GM18505 (cell line): ENCODE data around the gene OPCML.

ENCODE experiments used
- ATAC-seq: cut with Tn5 transposase; IDR thresholded peaks from one replicate; pipeline ENCODE4 v1.9.1; 2021; ENCODE audit not compliant: unreplicated experiment
- POLR2A ChIP-seq: IDR thresholded peaks from 4 replicates; pipeline ENCODE4 v1.6.1; 2011; ENCODE audit warnings: borderline replicate concordance; ENCODE audit not compliant: insufficient read depth, insufficient read length; ENCODE audit errors: extremely low read depth

OPCML gene

GRCh38 chr11:132925825-132926469, 606.4 kb downstream of the OPCML start:
- ATAC-seq: no peak
- no peak for TF ChIP-seq POLR2A

GRCh38 chr11:132921597-132921996, 610.7 kb downstream of the OPCML start:
- no peak for ATAC-seq
- TF ChIP-seq POLR2A: no peak

GRCh38 chr11:132920451-132921096, 611.7 kb downstream of the OPCML start:
- TF ChIP-seq POLR2A: no peak
- ATAC-seq: no peak

- ATAC-seq: no peak
- no peak for TF ChIP-seq POLR2A
Observed at GRCh38 chr11:132914600-132914999, 617.7 kb downstream of the OPCML start.

- no peak for TF ChIP-seq POLR2A
- ATAC-seq: no peak
Observed at GRCh38 chr11:132913886-132914285, 618.4 kb downstream of the OPCML start.

- TF ChIP-seq POLR2A: no peak
- ATAC-seq: no peak
Observed at GRCh38 chr11:132913295-132913694, 619.0 kb downstream of the OPCML start.

GRCh38 chr11:132911186-132911585, 621.1 kb downstream of the OPCML start:
- ATAC-seq: no peak
- no peak for TF ChIP-seq POLR2A

GRCh38 chr11:132910011-132910760, 622.1 kb downstream of the OPCML start:
- no peak for ATAC-seq
- no peak for TF ChIP-seq POLR2A

- TF ChIP-seq POLR2A: no peak
Observed at GRCh38 chr11:132909021-132909606, 623.2 kb downstream of the OPCML start.

GRCh38 chr11:132908414-132908810, 623.9 kb downstream of the OPCML start:
- no peak for ATAC-seq
- TF ChIP-seq POLR2A: no peak

More at GRCh38 chr11:132909021-132909606, 623.2 kb downstream of the OPCML start:
- ATAC-seq: no peak

- ATAC-seq: no peak
- no peak for TF ChIP-seq POLR2A
Observed at GRCh38 chr11:132907651-132908413, 624.5 kb downstream of the OPCML start.

GRCh38 chr11:132904607-132905006, 627.7 kb downstream of the OPCML start:
- no peak for ATAC-seq
- no peak for TF ChIP-seq POLR2A

GRCh38 chr11:132904091-132904490, 628.2 kb downstream of the OPCML start:
- no peak for ATAC-seq

More at GRCh38 chr11:132904091-132904490, 628.2 kb downstream of the OPCML start:
- TF ChIP-seq POLR2A: no peak
